Neuronal stem cell (in vitro differentiated cells): ENCODE data around the gene GSS.

Experiments
- DNase-seq: peaks from one replicate; pipeline ENCODE4 v3.0.0-alpha.2; 2013; ENCODE audit warnings: low spot score
- H2AFZ ChIP-seq: one replicate; pipeline ENCODE4 v1.6.1; 2013; ENCODE audit warnings: mild to moderate bottlenecking, low read length, inconsistent platforms
- H2AK5ac ChIP-seq: 2 replicates; pipeline ENCODE4 v1.6.1; 2013; ENCODE audit warnings: low read depth, mild to moderate bottlenecking, inconsistent platforms, low read length, moderate library complexity, mixed read lengths
- H2BK120ac ChIP-seq: 2 replicates; pipeline ENCODE4 v1.6.1; 2013; ENCODE audit warnings: low read depth, mild to moderate bottlenecking, inconsistent platforms, low read length, moderate library complexity, mixed read lengths
- H2BK12ac ChIP-seq: one replicate; pipeline ENCODE4 v1.6.1; 2013; ENCODE audit warnings: low read length, inconsistent platforms
- H2BK15ac ChIP-seq: 2 replicates; pipeline ENCODE4 v1.6.1; 2013; ENCODE audit warnings: mild to moderate bottlenecking, low read length, inconsistent platforms, mixed read lengths
- H2BK5ac ChIP-seq: one replicate; pipeline ENCODE4 v1.6.1; 2013; ENCODE audit warnings: inconsistent platforms, mild to moderate bottlenecking, low read length, moderate library complexity
- H3K14ac ChIP-seq: one replicate; pipeline ENCODE4 v1.6.1; 2013; ENCODE audit warnings: low read length, inconsistent platforms
- H3K18ac ChIP-seq: 2 replicates; pipeline ENCODE4 v1.6.1; 2013; ENCODE audit warnings: low read length, inconsistent platforms
- H3K23ac ChIP-seq: 2 replicates; pipeline ENCODE4 v1.6.1; 2013; ENCODE audit warnings: low read depth, mild to moderate bottlenecking, mixed read lengths, low read length, inconsistent platforms; ENCODE audit not compliant: poor library complexity
- H3K27ac ChIP-seq: replicated peaks from 3 replicates; pipeline ENCODE4 v1.5.1; 2013; ENCODE audit warnings: low read length, inconsistent platforms
- H3K27me3 ChIP-seq, 3 experiments: 2 replicates each; pipeline ENCODE4 v1.6.1; 2013; ENCODE audit warnings: low read length in 3 of 3, mild to moderate bottlenecking in 2 of 3, inconsistent platforms in 1 of 3, low read depth in 1 of 3, mixed read lengths in 1 of 3, moderate library complexity in 1 of 3; ENCODE audit not compliant: control insufficient read depth in 3 of 3, insufficient read depth in 3 of 3
- H3K36me3 ChIP-seq, 2 donors: replicated peaks in 1 of 2; 2 replicates each; pipeline ENCODE4 v1.6.1; 2013; ENCODE audit warnings: low read length in 2 of 2; ENCODE audit not compliant: control insufficient read depth in 2 of 2, insufficient read depth in 2 of 2
- H3K4ac ChIP-seq: 2 replicates; pipeline ENCODE4 v1.6.1; 2013; ENCODE audit warnings: inconsistent platforms, mild to moderate bottlenecking, low read length, moderate library complexity
- H3K4me1 ChIP-seq, 2 donors: 1 replicate in 1 of 2; 2 replicates in 1 of 2; pipeline ENCODE4 v1.6.1; 2013; ENCODE audit warnings: low read length in 2 of 2, low read depth in 1 of 2; ENCODE audit not compliant: control insufficient read depth in 2 of 2, insufficient read depth in 1 of 2
- H3K4me2 ChIP-seq: one replicate; pipeline ENCODE4 v1.6.1; 2013; ENCODE audit warnings: mild to moderate bottlenecking, low read length, inconsistent platforms; ENCODE audit not compliant: insufficient read depth, poor library complexity, severe bottlenecking
- H3K4me3 ChIP-seq, 2 donors: 2 replicates each; pipeline ENCODE4 v1.5.1; 2013; ENCODE audit warnings: low read length in 2 of 2, mild to moderate bottlenecking in 2 of 2, inconsistent platforms in 1 of 2, moderate library complexity in 1 of 2
- H3K79me1 ChIP-seq: one replicate; pipeline ENCODE4 v1.6.1; 2013; ENCODE audit warnings: low read depth, mild to moderate bottlenecking, inconsistent platforms, low read length, moderate library complexity
- H3K9ac ChIP-seq: one replicate; pipeline ENCODE4 v1.6.1; 2013; ENCODE audit warnings: mild to moderate bottlenecking, low read depth, low read length, inconsistent platforms; ENCODE audit not compliant: poor library complexity
- H3K9me3 ChIP-seq, 2 donors: replicated peaks in 1 of 2; 2 replicates each; pipeline versions ENCODE3 to v1.6.1; 2013; ENCODE audit warnings: low read length in 2 of 2, mild to moderate bottlenecking in 2 of 2, inconsistent platforms in 1 of 2, low read depth in 1 of 2, mixed read lengths in 1 of 2, moderate library complexity in 1 of 2; ENCODE audit not compliant: control insufficient read depth in 2 of 2, insufficient read depth in 1 of 2
- H4K8ac ChIP-seq: one replicate; pipeline ENCODE4 v1.6.1; 2013; ENCODE audit warnings: low read depth, mild to moderate bottlenecking, inconsistent platforms, low read length, moderate library complexity
- H4K91ac ChIP-seq: one replicate; pipeline ENCODE4 v1.6.1; 2013; ENCODE audit warnings: low read length, low read depth, mild to moderate bottlenecking, inconsistent platforms; ENCODE audit not compliant: poor library complexity
- WGBS, 2 donors: extraction: QIAGEN DNeasy Blood & Tissue Kit; methylation state at CpG; one replicate each; pipeline ENCODE4 v1.1.7; 2013; ENCODE audit warnings: missing lambda C conversion rate in 2 of 2, mixed read lengths in 1 of 2; ENCODE audit not compliant: insufficient read length in 2 of 2, insufficient replicate concordance in 1 of 2; ENCODE audit errors: extremely low coverage in 2 of 2; 5-methylcytosine and 5-hydroxymethylcytosine counted together

GSS gene

DNA sequence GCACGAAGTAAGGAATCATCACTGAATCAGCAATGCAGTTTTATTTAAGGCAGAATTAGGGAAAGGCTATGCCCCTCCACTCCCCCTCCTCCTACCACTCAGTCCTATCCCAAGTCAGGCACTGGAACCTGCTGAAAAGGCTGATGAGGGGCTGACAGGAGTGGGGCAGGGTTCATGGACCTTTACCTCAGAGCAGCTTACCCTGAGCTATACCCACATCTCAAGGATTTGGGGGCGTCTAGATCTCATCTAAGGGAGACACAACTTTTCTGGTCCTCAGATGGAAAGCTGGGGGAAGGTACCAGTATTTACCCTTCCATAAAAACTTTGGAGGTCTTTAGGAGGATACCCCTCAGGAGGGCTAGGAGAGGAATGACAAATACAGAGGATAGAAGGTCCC is 27.2 kb downstream of the GSS start:
- no peak overlapping the region for H2AFZ ChIP-seq
- no peak overlapping the region for H3K27ac ChIP-seq
- H3K14ac ChIP-seq, result no peak overlapping the region
- H3K9ac ChIP-seq, result no peak overlapping the region
- no peaks in the 10 kb centered on the region for H3K27me3 ChIP-seq
- no peak overlapping the region for H4K91ac ChIP-seq
- no peak overlapping the region for H2BK12ac ChIP-seq
- no CpG with 5 or more reads among the region's 2 CpGs for WGBS, 2 donors
- H2AK5ac ChIP-seq, result no peak overlapping the region
- H3K4ac ChIP-seq, result no peak overlapping the region
- H2BK5ac ChIP-seq, result no peak overlapping the region
- no peak for DNase-seq
- H4K8ac ChIP-seq, result no peak overlapping the region
- no peaks in the 10 kb centered on the region for H3K79me1 ChIP-seq
- no peak overlapping the region for H2BK15ac ChIP-seq
- no peak overlapping the region for H2BK120ac ChIP-seq
- no peaks in the 10 kb centered on the region for H3K4me1 ChIP-seq
- H3K18ac ChIP-seq, result no peak overlapping the region
- peaks cover 0 to 2% of the 10 kb centered on the region in 2 donors for H3K9me3 ChIP-seq
- peaks cover 29 to 92% of the 10 kb centered on the region in 2 donors for H3K36me3 ChIP-seq
- no peak overlapping the region for H3K23ac ChIP-seq
- no peak overlapping the region for H3K4me3 ChIP-seq
- no peak overlapping the region for H3K4me2 ChIP-seq

DNA sequence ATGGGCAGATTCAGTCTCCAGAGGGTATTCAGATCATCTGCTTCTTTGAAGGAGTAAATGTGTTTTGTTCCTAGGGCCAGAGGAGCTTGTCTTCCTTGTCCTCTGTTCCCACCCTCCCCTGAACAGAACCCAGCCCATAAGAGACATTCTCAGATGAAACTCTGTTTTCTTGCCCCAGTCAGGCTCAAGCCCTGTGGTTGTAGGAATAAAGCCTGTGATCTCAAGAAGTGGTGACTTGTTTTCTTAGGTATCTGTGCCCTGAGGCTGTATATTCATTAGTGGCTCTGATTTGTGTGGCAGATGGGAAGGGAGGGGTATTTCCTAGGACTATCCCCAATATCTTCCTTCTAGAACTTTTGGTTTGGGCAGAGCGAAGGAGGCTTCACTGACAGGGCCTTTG is 27.9 kb downstream of the GSS start:
- no peak overlapping the region for H2BK120ac ChIP-seq
- H2BK12ac ChIP-seq, result no peak overlapping the region
- no peak overlapping the region for H3K18ac ChIP-seq
- no peak overlapping the region for H3K4ac ChIP-seq
- H4K8ac ChIP-seq, result no peak overlapping the region
- no peak overlapping the region for H3K4me2 ChIP-seq
- H3K14ac ChIP-seq, result no peak overlapping the region
- DNase-seq, result no peak
- H3K27ac ChIP-seq, result no peak overlapping the region
- H2BK15ac ChIP-seq, result no peak overlapping the region
- H2AK5ac ChIP-seq, result no peak overlapping the region
- H3K4me3 ChIP-seq, result no peak overlapping the region
- no peak overlapping the region for H3K9ac ChIP-seq
- peaks cover 0 to 7% of the 10 kb centered on the region in 2 donors for H3K9me3 ChIP-seq
- no peaks in the 10 kb centered on the region for H3K4me1 ChIP-seq
- H2BK5ac ChIP-seq, result no peak overlapping the region
- no peak overlapping the region for H4K91ac ChIP-seq
- H3K79me1 ChIP-seq, result no peaks in the 10 kb centered on the region
- H3K27me3 ChIP-seq, result no peaks in the 10 kb centered on the region
- WGBS, 2 donors, result no CpG with 5 or more reads among the region's 1 CpG
- H2AFZ ChIP-seq, result no peak overlapping the region
- H3K23ac ChIP-seq, result no peak overlapping the region
- H3K36me3 ChIP-seq, result peaks cover 33 to 94% of the 10 kb centered on the region in 2 donors

DNA sequence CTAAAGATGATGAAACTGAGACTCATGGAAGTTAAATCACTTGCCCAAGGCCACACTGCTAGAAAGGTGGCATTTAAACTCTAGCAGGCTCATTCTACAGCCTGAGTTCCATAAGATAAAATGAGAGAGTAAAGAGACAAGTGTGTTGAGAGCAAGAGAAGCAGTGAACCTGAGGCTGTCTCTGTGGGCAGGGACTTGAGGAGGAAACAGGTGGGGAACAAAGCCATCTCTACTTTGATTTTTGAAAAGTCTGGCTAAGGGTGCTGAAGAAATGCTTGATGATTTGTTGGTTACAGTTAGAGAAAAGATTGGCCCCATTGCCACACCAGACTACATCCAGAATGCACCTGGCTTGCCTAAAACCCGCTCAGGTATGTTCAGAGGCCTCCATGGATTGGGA is 29.0 kb downstream of the GSS start:
- H2BK12ac ChIP-seq, result no peak overlapping the region
- no peak overlapping the region for H3K4me2 ChIP-seq
- DNase-seq, result no peak
- no peak overlapping the region for H3K4me3 ChIP-seq
- no peak overlapping the region for H4K91ac ChIP-seq
- H3K79me1 ChIP-seq, result no peaks in the 10 kb centered on the region
- no peak overlapping the region for H4K8ac ChIP-seq
- no peak overlapping the region for H2BK5ac ChIP-seq
- H3K4ac ChIP-seq, result no peak overlapping the region
- H3K27me3 ChIP-seq, result no peaks in the 10 kb centered on the region
- H3K9me3 ChIP-seq, result peaks cover 0 to 10% of the 10 kb centered on the region in 2 donors
- H2AFZ ChIP-seq, result no peak overlapping the region
- H3K9ac ChIP-seq, result no peak overlapping the region
- no CpG with 5 or more reads among the region's 1 CpG for WGBS, 2 donors
- H2BK15ac ChIP-seq, result no peak overlapping the region
- H3K14ac ChIP-seq, result no peak overlapping the region
- no peak overlapping the region for H3K18ac ChIP-seq
- H3K4me1 ChIP-seq, result no peaks in the 10 kb centered on the region
- no peak overlapping the region for H3K23ac ChIP-seq
- H2AK5ac ChIP-seq, result no peak overlapping the region
- no peak overlapping the region for H3K27ac ChIP-seq
- H2BK120ac ChIP-seq, result no peak overlapping the region
- peaks cover 32 to 94% of the 10 kb centered on the region in 2 donors for H3K36me3 ChIP-seq

DNA sequence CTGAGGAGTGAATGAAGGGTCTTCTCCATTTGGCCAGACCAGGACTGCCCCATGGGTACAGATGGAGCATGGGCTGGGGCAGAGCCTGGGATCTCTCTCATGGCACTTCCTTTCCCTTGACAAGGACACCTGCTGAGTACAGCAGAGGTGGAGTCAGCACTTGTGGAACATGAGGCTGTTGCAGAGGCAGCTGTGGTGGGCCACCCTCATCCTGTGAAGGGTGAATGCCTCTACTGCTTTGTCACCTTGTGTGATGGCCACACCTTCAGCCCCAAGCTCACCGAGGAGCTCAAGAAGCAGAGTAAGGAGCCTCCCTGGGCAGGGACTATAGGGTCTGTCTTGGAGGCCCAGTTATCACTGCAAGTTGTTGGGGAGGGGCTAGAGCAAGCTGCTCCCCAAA is 29.6 kb downstream of the GSS start:
- H3K79me1 ChIP-seq, result no peaks in the 10 kb centered on the region
- no peak overlapping the region for H3K4me3 ChIP-seq
- no peak overlapping the region for H2AFZ ChIP-seq
- H3K9ac ChIP-seq, result no peak overlapping the region
- no peak overlapping the region for H2BK12ac ChIP-seq
- H3K9me3 ChIP-seq, result peaks cover 0 to 10% of the 10 kb centered on the region in 2 donors
- H3K27ac ChIP-seq, result no peak overlapping the region
- H3K4ac ChIP-seq, result no peak overlapping the region
- WGBS, 2 donors, result no CpG with 5 or more reads among the region's 1 CpG
- H4K8ac ChIP-seq, result no peak overlapping the region
- no peak overlapping the region for H3K18ac ChIP-seq
- H3K4me2 ChIP-seq, result no peak overlapping the region
- H2BK5ac ChIP-seq, result no peak overlapping the region
- H3K27me3 ChIP-seq, result no peaks in the 10 kb centered on the region
- no peak overlapping the region for H2BK120ac ChIP-seq
- no peak overlapping the region for H3K14ac ChIP-seq
- H2AK5ac ChIP-seq, result no peak overlapping the region
- H3K23ac ChIP-seq, result no peak overlapping the region
- DNase-seq, result no peak
- peaks cover 33 to 94% of the 10 kb centered on the region in 2 donors for H3K36me3 ChIP-seq
- H3K4me1 ChIP-seq, result no peaks in the 10 kb centered on the region
- H4K91ac ChIP-seq, result no peak overlapping the region
- H2BK15ac ChIP-seq, result no peak overlapping the region
